Thoracic aorta (tissue), 2 donors: ENCODE results near the gene VEGFA. TPM values are rescaled to one million over a fixed set of nuclear protein-coding genes. Genes with fewer than 3 reads are reported as not detected.

Source experiments
- ATAC-seq: fragments of 150-250 bp; one replicate; pipeline ENCODE4 v1.8.0; 2017; ENCODE audit warnings: low read depth; ENCODE audit not compliant: insufficient number of reproducible peaks, low FRiP score
- DNase-seq: peaks from one replicate; pipeline ENCODE4 v3.0.0-alpha.2; 2020; ENCODE audit warnings: low spot score
- H3K27ac ChIP-seq, 2 donors: fragments of 200-600 bp; sonication (generic); 1 replicate in 1 of 2; 2 replicates in 1 of 2; pipeline ENCODE4 v1.5.1; 2016; ENCODE audit warnings: mild to moderate bottlenecking in 2 of 2, moderate library complexity in 2 of 2
- H3K27me3 ChIP-seq: fragments of 200-600 bp; sonication (generic); replicated peaks from 2 replicates; pipeline ENCODE4 v1.6.0; 2016; ENCODE audit warnings: mild to moderate bottlenecking; ENCODE audit not compliant: insufficient read depth
- H3K36me3 ChIP-seq: fragments of 200-600 bp; sonication (generic); one replicate; pipeline ENCODE4 v1.5.1; 2016
- H3K4me1 ChIP-seq, 2 donors: fragments of 200-600 bp; sonication (generic); 1 replicate in 1 of 2; 2 replicates in 1 of 2; pipeline versions ENCODE4 v1.5.1 to v1.6.0; 2016; ENCODE audit warnings: low read depth in 2 of 2, mild to moderate bottlenecking in 1 of 2; ENCODE audit not compliant: control insufficient read depth in 1 of 2
- H3K4me3 ChIP-seq: fragments of 200-600 bp; sonication (generic); 2 replicates; pipeline ENCODE4 v1.5.1; 2016; ENCODE audit warnings: mild to moderate bottlenecking
- H3K9me3 ChIP-seq: fragments of 200-600 bp; sonication (generic); 2 replicates; pipeline ENCODE4 v1.5.1; 2016
- total RNA-seq, 2 donors: library from RNA; depleted of rRNA; stranded (reverse); fragments of >200 nt; gene quantifications; one replicate each; pipeline versions ENCODE4 v1.1.0 to v1.2.3, GENCODE V29; 2016
- TF ChIP-seq, protein P1 (sequence below): fragments of 200-600 bp; sonication (generic); IDR thresholded peaks from one replicate; pipeline ENCODE4 v1.5.1; 2019; ENCODE audit warnings: antibody characterized with exemption

Gene VEGFA
- total RNA-seq, 2 donors from 2014 or later: 36.0 to 117 TPM

DNA sequence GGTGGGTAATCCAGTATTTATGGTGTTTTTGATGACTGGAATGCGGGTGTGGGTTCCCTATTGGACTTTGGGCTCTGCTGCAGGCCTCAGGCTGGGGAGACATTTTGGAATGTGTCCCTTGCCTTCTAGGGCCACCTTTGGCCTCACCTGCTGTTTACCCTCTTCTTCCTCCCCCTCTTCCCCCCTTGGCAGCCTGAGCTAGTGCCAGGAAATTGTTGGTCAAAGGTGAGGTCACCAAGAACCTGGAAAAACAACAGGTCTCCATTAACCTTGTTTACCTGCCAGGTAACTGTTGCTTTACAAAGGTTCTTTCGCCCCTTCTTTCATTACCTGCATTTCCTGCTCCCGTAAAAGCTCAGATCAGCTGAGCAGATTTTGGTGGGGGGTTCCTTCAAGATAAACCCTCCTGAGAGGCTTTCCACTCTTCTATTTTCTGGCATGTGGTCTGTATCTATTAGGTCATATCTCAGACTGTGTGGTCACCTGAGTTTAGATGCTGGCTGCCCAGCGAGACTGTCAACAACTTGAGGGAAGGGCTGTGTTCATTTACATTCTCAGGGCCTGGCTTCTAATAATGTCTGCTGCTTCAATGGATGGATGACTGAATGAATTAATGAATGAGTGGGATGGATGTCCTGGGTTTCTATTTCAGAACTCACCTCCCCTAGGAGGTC lies 34.7 kb downstream of the VEGFA start:
- ATAC-seq: no peak
- no peak for DNase-seq
- TF ChIP-seq, protein P1, sequence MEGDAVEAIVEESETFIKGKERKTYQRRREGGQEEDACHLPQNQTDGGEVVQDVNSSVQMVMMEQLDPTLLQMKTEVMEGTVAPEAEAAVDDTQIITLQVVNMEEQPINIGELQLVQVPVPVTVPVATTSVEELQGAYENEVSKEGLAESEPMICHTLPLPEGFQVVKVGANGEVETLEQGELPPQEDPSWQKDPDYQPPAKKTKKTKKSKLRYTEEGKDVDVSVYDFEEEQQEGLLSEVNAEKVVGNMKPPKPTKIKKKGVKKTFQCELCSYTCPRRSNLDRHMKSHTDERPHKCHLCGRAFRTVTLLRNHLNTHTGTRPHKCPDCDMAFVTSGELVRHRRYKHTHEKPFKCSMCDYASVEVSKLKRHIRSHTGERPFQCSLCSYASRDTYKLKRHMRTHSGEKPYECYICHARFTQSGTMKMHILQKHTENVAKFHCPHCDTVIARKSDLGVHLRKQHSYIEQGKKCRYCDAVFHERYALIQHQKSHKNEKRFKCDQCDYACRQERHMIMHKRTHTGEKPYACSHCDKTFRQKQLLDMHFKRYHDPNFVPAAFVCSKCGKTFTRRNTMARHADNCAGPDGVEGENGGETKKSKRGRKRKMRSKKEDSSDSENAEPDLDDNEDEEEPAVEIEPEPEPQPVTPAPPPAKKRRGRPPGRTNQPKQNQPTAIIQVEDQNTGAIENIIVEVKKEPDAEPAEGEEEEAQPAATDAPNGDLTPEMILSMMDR: no peak
- Histone ChIP-seq H3K36me3 (no peaks in the 10 kb centered on the region), H3K27me3 (no peaks in the 10 kb centered on the region), H3K4me3 (no peak overlapping the region), H3K27ac (no peak overlapping the region), H3K9me3 (no peaks in the 10 kb centered on the region), H3K4me1 (no peaks in the 10 kb centered on the region)

DNA sequence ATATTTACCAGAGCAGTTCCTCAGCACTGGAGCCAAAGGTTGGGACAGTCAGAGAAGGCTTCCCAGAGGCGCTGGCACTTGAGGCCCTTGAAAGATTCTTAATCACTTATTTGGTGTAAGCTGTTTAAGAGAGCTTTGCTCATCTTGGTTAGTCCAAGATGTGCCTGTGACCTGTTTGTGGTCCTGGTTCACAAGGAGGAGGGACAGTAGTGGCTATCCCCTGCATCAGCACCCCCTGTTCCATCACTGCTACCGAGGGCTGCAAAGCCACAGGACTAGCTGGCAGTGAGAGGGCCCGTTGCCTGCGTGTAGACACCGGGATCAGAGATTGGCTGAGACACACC lies 35.7 kb downstream of the VEGFA start:
- Histone ChIP-seq H3K4me1 (no peaks in the 10 kb centered on the region), H3K4me3 (no peak overlapping the region), H3K27ac (no peak overlapping the region), H3K36me3 (no peaks in the 10 kb centered on the region), H3K9me3 (no peaks in the 10 kb centered on the region), H3K27me3 (no peaks in the 10 kb centered on the region)
- no peak for ATAC-seq
- no peak for DNase-seq
- TF ChIP-seq, protein P1: no peak

DNA sequence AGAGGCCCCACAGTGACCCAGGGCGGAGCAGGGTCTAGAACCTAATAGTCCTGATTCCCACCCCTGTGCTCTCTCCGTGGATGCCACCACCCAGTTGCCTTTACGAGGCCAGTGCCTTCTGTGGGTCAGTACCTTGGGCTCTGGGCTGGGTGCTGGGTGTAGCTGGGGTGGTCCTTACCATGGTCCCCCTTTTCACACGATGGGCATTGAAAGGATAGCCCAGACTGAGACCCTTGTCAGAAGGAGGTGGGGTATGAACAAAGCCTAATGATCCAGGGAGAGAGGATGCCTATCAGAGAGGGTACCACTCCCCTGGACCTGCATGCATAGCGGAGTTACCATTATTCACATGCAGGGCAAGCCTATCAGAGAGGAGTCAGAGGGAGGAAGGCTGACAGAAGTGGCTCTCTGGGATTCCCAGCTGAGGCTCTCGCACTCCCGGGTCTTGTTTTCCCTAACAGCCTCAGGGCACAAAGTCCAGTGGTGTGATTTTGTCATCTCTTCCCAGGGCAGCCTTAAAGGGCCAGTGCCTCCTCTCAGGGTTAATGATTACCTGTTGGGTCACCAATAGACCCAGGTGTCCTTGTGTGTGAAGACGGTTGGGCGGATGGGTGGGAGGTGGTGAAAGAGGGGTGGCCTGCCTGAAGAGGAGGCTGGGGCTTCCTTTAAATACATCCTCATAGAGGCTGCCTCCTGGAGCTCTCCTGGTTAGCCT lies 36.2 kb downstream of the VEGFA start:
- Histone ChIP-seq H3K36me3 (no peaks in the 10 kb centered on the region), H3K27me3 (no peaks in the 10 kb centered on the region), H3K9me3 (no peaks in the 10 kb centered on the region), H3K27ac (no peak overlapping the region), H3K4me1 (no peaks in the 10 kb centered on the region), H3K4me3 (no peak overlapping the region)
- no peak for ATAC-seq
- TF ChIP-seq, protein P1: no peak
- DNase-seq: no peak

DNA sequence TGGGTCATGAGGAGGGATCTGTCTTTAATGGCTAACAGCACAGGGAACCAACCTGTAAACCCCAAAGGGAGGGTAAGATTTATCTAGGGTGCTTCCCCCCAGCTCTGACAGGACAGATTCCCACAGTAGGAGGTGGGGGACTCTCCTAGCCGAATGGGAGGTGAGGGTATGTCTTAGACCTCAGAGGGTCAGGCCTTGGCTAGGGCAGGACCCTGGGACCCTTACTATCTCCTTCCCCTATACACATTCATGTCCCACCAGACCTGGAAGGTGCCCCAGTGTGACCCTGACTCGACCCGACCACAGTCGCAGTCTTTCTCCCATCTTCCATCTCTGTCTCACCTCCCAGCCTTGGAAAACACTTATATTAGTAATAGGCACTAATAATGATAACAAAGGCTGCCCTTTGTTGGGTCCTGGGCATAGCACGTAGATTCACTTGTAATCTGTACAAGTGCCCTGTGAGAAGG lies 36.8 kb downstream of the VEGFA start:
- ATAC-seq (no peak), DNase-seq (no peak)
- H3K9me3 ChIP-seq: no peaks in the 10 kb centered on the region
- no peaks in the 10 kb centered on the region for H3K36me3 ChIP-seq
- H3K4me3 ChIP-seq: no peak overlapping the region
- no peak overlapping the region for H3K27ac ChIP-seq
- H3K4me1 ChIP-seq: no peaks in the 10 kb centered on the region
- no peaks in the 10 kb centered on the region for H3K27me3 ChIP-seq
- TF ChIP-seq, protein P1: no peak

DNA sequence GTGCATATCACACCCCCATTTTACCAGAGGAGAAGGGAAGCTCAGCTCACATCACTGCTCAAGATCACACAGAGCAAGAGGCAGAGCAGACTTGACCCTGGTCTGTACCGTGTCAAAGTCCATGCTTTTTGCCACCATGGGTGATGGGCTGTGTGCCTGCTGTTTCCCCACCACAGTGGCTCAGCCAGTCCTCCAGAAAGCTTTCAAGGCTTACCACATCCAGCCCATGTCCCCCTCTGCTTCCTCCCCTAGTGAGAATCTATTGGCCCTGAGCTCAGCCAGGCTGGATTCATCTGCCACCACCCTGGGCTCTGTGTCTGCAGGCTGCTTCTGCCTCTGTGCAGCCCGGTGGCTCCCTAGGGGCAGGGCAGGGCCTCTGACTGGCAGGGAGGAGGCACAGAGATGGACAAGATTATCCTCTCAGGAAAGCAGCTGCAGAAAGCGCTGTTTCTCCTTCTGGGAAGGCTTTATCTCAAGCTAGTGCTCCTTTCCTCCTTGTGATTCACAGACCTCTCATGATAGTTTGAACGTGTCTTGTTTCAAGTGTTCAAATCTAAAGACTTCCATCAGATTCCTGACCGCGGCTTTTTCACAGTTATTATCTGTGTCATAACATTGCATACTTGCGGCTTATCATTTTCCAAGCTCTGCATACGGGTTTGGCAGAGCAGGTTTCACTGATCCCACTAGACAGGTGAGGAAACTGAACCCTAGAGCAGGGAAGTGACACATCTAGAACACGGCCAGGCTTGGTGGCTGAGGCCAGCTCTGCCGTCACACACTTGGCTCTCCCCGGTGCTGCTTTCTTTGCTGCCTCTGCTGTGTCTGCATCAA lies 37.4 kb downstream of the VEGFA start:
- ATAC-seq (no peak), DNase-seq (no peak)
- Histone ChIP-seq H3K27me3 (no peaks in the 10 kb centered on the region), H3K36me3 (no peaks in the 10 kb centered on the region), H3K27ac (no peak overlapping the region), H3K9me3 (no peaks in the 10 kb centered on the region), H3K4me3 (no peak overlapping the region), H3K4me1 (no peaks in the 10 kb centered on the region)
- TF ChIP-seq, protein P1: no peak
